Measurements from ENCODE around the gene SLC25A2.

Gene SLC25A2

GRCh38 chr5:141298376-141298775 is 5.5 kb downstream of the SLC25A2 start:
- no peak overlapping the region for H3K4me3 ChIP-seq (ENCODE audit: control insufficient read depth, low read depth, low read length)
- TF ChIP-seq CTCF (IDR thresholded peaks at IDR 0.05; ENCODE audit: control insufficient read depth, insufficient read depth, low read depth, low read length, missing control alignments): no peak
- no peak for DNase-seq (ENCODE audit: low read depth)

GRCh38 chr5:141272906-141273305 is 30.9 kb downstream of the SLC25A2 start:
- DNase-seq (ENCODE audit: low read depth): no peak
- TF ChIP-seq CTCF (IDR thresholded peaks at IDR 0.05; ENCODE audit: control insufficient read depth, insufficient read depth, low read depth, low read length, missing control alignments): peak; percentile 2
- no peak overlapping the region for H3K4me3 ChIP-seq (ENCODE audit: control insufficient read depth, low read depth, low read length)

- DNase-seq (ENCODE audit: low read depth): no peak
- TF ChIP-seq CTCF (IDR thresholded peaks at IDR 0.05; ENCODE audit: control insufficient read depth, insufficient read depth, low read depth, low read length, missing control alignments): no peak
- no peak overlapping the region for H3K4me3 ChIP-seq (ENCODE audit: control insufficient read depth, low read depth, low read length)
These were observed 34.7 kb downstream of the SLC25A2 start for GRCh38 chr5:141269195-141269594.

GRCh38 chr5:141261238-141261546 is 42.7 kb downstream of the SLC25A2 start:
- H3K4me3 ChIP-seq (ENCODE audit: control insufficient read depth, low read depth, low read length): no peak overlapping the region
- DNase-seq (ENCODE audit: low read depth): no peak
- TF ChIP-seq CTCF (IDR thresholded peaks at IDR 0.05; ENCODE audit: control insufficient read depth, insufficient read depth, low read depth, low read length, missing control alignments): no peak

GRCh38 chr5:141260458-141261237 is 43.2 kb downstream of the SLC25A2 start:
- H3K4me3 ChIP-seq (ENCODE audit: control insufficient read depth, low read depth, low read length): no peak overlapping the region
- DNase-seq (ENCODE audit: low read depth): no peak
- TF ChIP-seq CTCF (IDR thresholded peaks at IDR 0.05; ENCODE audit: control insufficient read depth, insufficient read depth, low read depth, low read length, missing control alignments): no peak

- no peak overlapping the region for H3K4me3 ChIP-seq (ENCODE audit: control insufficient read depth, low read depth, low read length)
- DNase-seq (ENCODE audit: low read depth): no peak
- TF ChIP-seq CTCF (IDR thresholded peaks at IDR 0.05; ENCODE audit: control insufficient read depth, insufficient read depth, low read depth, low read length, missing control alignments): no peak
These were observed 44.9 kb downstream of the SLC25A2 start for GRCh38 chr5:141258948-141259347.
